NCI-H1417 treated with DMSO at 0.1 percent for 48 hours (cell line): ENCODE data around the gene UVSSA.

Experiments used
- DNase-seq: peaks from one replicate; lab custom pipeline; 2025; lab: John Stamatoyannopoulos, UW

The UVSSA gene

GRCh38 chr4:1395941-1396805 is 49.2 kb downstream of the UVSSA start:
- no peak for DNase-seq

- no peak for DNase-seq
Observed at GRCh38 chr4:1396806-1397455, 49.9 kb downstream of the UVSSA start.

GRCh38 chr4:1398681-1399507 is 51.9 kb downstream of the UVSSA start:
- DNase-seq: no peak

- no peak for DNase-seq
Observed at GRCh38 chr4:1399508-1400190, 52.6 kb downstream of the UVSSA start.

- DNase-seq: no peak
Observed at GRCh38 chr4:1400191-1400805, 53.3 kb downstream of the UVSSA start.

- DNase-seq: no peak
Observed at GRCh38 chr4:1400831-1401408, 53.9 kb downstream of the UVSSA start.

GRCh38 chr4:1401409-1402020 is 54.5 kb downstream of the UVSSA start:
- DNase-seq: no peak

GRCh38 chr4:1402021-1402515 is 55.1 kb downstream of the UVSSA start:
- DNase-seq: no peak

GRCh38 chr4:1402516-1403091 is 55.6 kb downstream of the UVSSA start:
- no peak for DNase-seq

GRCh38 chr4:1403177-1403583 is 56.2 kb downstream of the UVSSA start:
- no peak for DNase-seq

GRCh38 chr4:1403591-1404572 is 56.9 kb downstream of the UVSSA start:
- no peak for DNase-seq

- no peak for DNase-seq
Observed at GRCh38 chr4:1404573-1405253, 57.7 kb downstream of the UVSSA start.

- DNase-seq: no peak
Observed at GRCh38 chr4:1405254-1405635, 58.2 kb downstream of the UVSSA start.

GRCh38 chr4:1405636-1406393 is 58.8 kb downstream of the UVSSA start:
- DNase-seq: no peak

- no peak for DNase-seq
Observed at GRCh38 chr4:1406394-1406980, 59.5 kb downstream of the UVSSA start, which contains the start of gene NKX1-1. TSS of gene NKX1-1 (minus strand) at chr4:1406442. CDS start at chr4:1406442, 0 bp downstream.

- no peak for DNase-seq
Observed at GRCh38 chr4:1406981-1407656, 60.1 kb downstream of the UVSSA start.
